Neural cell (in vitro differentiated cells): ENCODE measurements around the gene SLC41A3. TPM values are rescaled to one million over a fixed set of nuclear protein-coding genes. Genes with fewer than 3 reads are reported as not detected.

ENCODE experiments used
- H2AFZ ChIP-seq: fragments of 200-600, 300-800 bp; sonication (generic), shearing (Covaris generic); 2 replicates; pipeline ENCODE4 v1.6.0; 2014; ENCODE audit warnings: low read depth, mild to moderate bottlenecking, antibody characterized with exemption, low read length, moderate library complexity
- H3F3A ChIP-seq: fragments of 200-600 bp; shearing (Covaris generic); 2 replicates; pipeline ENCODE4 v1.6.1; 2016; ENCODE audit warnings: mild to moderate bottlenecking, moderate library complexity, mixed read lengths, antibody characterized with exemption, low read length; ENCODE audit not compliant: insufficient read depth, poor library complexity, severe bottlenecking
- H3K27ac ChIP-seq: fragments of 200-600, 300-800 bp; sonication (generic), shearing (Covaris generic); 2 replicates; pipeline ENCODE4 v1.5.1; 2014; ENCODE audit warnings: mild to moderate bottlenecking, low read length, moderate library complexity
- H3K27me3 ChIP-seq: fragments of 300-800, 200-600 bp; sonication (generic), shearing (Covaris generic); 2 replicates; pipeline ENCODE4 v1.6.0; 2014; ENCODE audit warnings: mild to moderate bottlenecking, low read depth, low read length, moderate library complexity; ENCODE audit not compliant: insufficient read depth
- H3K36me3 ChIP-seq: fragments of 300-800, 200-600 bp; sonication (generic), shearing (Covaris generic); 2 replicates; pipeline ENCODE4 v1.5.1; 2014; ENCODE audit warnings: mild to moderate bottlenecking, antibody characterized with exemption, low read length, moderate library complexity; ENCODE audit not compliant: insufficient read depth
- H3K4me2 ChIP-seq: fragments of 300-800, 200-600 bp; sonication (generic), shearing (Covaris generic); 2 replicates; pipeline ENCODE4 v1.6.0; 2014; ENCODE audit warnings: mild to moderate bottlenecking, low read length
- H3K4me3 ChIP-seq: fragments of 300-800, 200-600 bp; sonication (generic), shearing (Covaris generic); 2 replicates; pipeline ENCODE4 v1.5.1; 2014; ENCODE audit warnings: mild to moderate bottlenecking, low read length, moderate library complexity
- H3K79me2 ChIP-seq: fragments of 200-600 bp; shearing (Covaris generic); replicated peaks from 2 replicates; pipeline ENCODE4 v1.6.0; 2014; ENCODE audit warnings: mild to moderate bottlenecking, low read length, moderate library complexity; ENCODE audit not compliant: insufficient read depth
- H3K9ac ChIP-seq: fragments of 300-800, 200-600 bp; sonication (generic), shearing (Covaris generic); 2 replicates; pipeline ENCODE4 v1.6.1; 2016; ENCODE audit warnings: mild to moderate bottlenecking, low read length, mixed read lengths
- H3K9me2 ChIP-seq: fragments of 200-600 bp; shearing (Covaris generic); 2 replicates; pipeline ENCODE4 v1.6.1; 2016; ENCODE audit warnings: mild to moderate bottlenecking, low read length, mixed read lengths; ENCODE audit not compliant: insufficient read depth
- H3K9me3 ChIP-seq: fragments of 200-600, 300-800 bp; sonication (generic), shearing (Covaris generic); 2 replicates; pipeline ENCODE4 v1.6.1; 2016; ENCODE audit warnings: mild to moderate bottlenecking, mixed run types, low read length, moderate library complexity, mixed read lengths
- H4K20me1 ChIP-seq: fragments of 200-600 bp; shearing (Covaris generic); 2 replicates; pipeline ENCODE4 v1.6.1; 2016; ENCODE audit warnings: mild to moderate bottlenecking, mixed run types; ENCODE audit not compliant: insufficient read depth
- EP300 ChIP-seq: fragments of 450-650 bp; conservative IDR thresholded peaks from 2 replicates; pipeline ENCODE4 v1.6.1; 2014; ENCODE audit warnings: antibody characterized with exemption, mild to moderate bottlenecking, moderate library complexity; ENCODE audit not compliant: poor library complexity, severe bottlenecking
- EZH2 ChIP-seq: fragments of 200-600, 300-800 bp; shearing (Covaris generic), sonication (generic); IDR thresholded peaks from 2 replicates; pipeline ENCODE4 v1.6.1; 2014; ENCODE audit warnings: antibody characterized with exemption, low read length, borderline replicate concordance, mild to moderate bottlenecking; ENCODE audit not compliant: insufficient read depth, poor library complexity, severe bottlenecking
- MXI1 ChIP-seq: fragments of 450-650 bp; conservative IDR thresholded peaks from 2 replicates; pipeline ENCODE4 v1.6.1; 2014; ENCODE audit warnings: antibody characterized with exemption, mild to moderate bottlenecking; ENCODE audit not compliant: poor library complexity, severe bottlenecking
- POLR2AphosphoS5 ChIP-seq: IDR thresholded peaks from 2 replicates; pipeline ENCODE4 v1.6.1; 2012
- RAD21 ChIP-seq: fragments of 450-650 bp; conservative IDR thresholded peaks from 2 replicates; pipeline ENCODE4 v1.6.1; 2014; ENCODE audit warnings: antibody characterized with exemption, mild to moderate bottlenecking, moderate library complexity
- SMC3 ChIP-seq: fragments of 450-650 bp; conservative IDR thresholded peaks from 2 replicates; pipeline ENCODE4 v1.6.1; 2014; ENCODE audit warnings: antibody characterized with exemption, mild to moderate bottlenecking, moderate library complexity; ENCODE audit not compliant: poor library complexity
- TAF1 ChIP-seq: IDR thresholded peaks from 2 replicates; pipeline ENCODE4 v1.6.1; 2012; ENCODE audit warnings: low read depth
- polyA plus RNA-seq: library from polyadenylated mRNA; depleted of rRNA; stranded (reverse); fragments of >200 nt; gene quantifications from 2 replicates; pipeline ENCODE4 v1.2.3, GENCODE V29; 2014
- TF ChIP-seq, protein P1 (sequence below): IDR thresholded peaks from 2 replicates; pipeline ENCODE4 v1.6.1; 2012; ENCODE audit warnings: borderline replicate concordance
- TF ChIP-seq, protein P2 (sequence below): fragments of 450-650 bp; IDR thresholded peaks from 2 replicates; pipeline ENCODE4 v1.5.1; 2014; ENCODE audit warnings: antibody characterized with exemption, mild to moderate bottlenecking, moderate library complexity; ENCODE audit not compliant: poor library complexity, severe bottlenecking

SLC41A3 gene
- polyA plus RNA-seq, 1 donor from 2014 or later = 80.0 TPM

DNA sequence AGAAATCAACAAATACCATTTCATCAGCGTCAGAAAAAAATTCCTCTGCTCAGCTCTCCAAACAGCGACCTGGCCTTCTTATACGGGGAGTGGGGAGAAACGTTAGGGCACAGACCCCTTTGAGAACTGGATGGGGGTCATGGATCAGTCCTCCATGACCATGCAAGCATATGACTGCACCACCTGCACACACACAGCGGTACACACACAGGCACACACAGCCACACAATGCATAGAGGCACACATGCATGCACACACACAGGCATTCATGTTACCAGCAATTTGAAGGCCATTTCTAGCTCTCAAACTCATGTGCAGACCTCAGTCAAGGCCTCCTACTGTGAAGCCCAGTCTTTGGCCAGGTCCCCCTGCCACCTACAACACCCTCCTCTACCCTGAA lies 50.2 kb downstream of the SLC41A3 start:
- Histone ChIP-seq H3K9me2 (no peaks in the 10 kb centered on the region), H3K27ac (no peak overlapping the region), H3K36me3 (peaks cover 4% of the 10 kb centered on the region), H3K9me3 (no peaks in the 10 kb centered on the region), H2AFZ (no peak overlapping the region), H3K9ac (no peak overlapping the region), H4K20me1 (no peaks in the 10 kb centered on the region), H3K79me2 (no peaks in the 10 kb centered on the region), H3F3A (no peaks in the 10 kb centered on the region), H3K4me2 (no peak overlapping the region), H3K27me3 (no peaks in the 10 kb centered on the region), H3K4me3 (no peak overlapping the region)
- TF ChIP-seq, protein P1, sequence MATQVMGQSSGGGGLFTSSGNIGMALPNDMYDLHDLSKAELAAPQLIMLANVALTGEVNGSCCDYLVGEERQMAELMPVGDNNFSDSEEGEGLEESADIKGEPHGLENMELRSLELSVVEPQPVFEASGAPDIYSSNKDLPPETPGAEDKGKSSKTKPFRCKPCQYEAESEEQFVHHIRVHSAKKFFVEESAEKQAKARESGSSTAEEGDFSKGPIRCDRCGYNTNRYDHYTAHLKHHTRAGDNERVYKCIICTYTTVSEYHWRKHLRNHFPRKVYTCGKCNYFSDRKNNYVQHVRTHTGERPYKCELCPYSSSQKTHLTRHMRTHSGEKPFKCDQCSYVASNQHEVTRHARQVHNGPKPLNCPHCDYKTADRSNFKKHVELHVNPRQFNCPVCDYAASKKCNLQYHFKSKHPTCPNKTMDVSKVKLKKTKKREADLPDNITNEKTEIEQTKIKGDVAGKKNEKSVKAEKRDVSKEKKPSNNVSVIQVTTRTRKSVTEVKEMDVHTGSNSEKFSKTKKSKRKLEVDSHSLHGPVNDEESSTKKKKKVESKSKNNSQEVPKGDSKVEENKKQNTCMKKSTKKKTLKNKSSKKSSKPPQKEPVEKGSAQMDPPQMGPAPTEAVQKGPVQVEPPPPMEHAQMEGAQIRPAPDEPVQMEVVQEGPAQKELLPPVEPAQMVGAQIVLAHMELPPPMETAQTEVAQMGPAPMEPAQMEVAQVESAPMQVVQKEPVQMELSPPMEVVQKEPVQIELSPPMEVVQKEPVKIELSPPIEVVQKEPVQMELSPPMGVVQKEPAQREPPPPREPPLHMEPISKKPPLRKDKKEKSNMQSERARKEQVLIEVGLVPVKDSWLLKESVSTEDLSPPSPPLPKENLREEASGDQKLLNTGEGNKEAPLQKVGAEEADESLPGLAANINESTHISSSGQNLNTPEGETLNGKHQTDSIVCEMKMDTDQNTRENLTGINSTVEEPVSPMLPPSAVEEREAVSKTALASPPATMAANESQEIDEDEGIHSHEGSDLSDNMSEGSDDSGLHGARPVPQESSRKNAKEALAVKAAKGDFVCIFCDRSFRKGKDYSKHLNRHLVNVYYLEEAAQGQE = no peak

DNA sequence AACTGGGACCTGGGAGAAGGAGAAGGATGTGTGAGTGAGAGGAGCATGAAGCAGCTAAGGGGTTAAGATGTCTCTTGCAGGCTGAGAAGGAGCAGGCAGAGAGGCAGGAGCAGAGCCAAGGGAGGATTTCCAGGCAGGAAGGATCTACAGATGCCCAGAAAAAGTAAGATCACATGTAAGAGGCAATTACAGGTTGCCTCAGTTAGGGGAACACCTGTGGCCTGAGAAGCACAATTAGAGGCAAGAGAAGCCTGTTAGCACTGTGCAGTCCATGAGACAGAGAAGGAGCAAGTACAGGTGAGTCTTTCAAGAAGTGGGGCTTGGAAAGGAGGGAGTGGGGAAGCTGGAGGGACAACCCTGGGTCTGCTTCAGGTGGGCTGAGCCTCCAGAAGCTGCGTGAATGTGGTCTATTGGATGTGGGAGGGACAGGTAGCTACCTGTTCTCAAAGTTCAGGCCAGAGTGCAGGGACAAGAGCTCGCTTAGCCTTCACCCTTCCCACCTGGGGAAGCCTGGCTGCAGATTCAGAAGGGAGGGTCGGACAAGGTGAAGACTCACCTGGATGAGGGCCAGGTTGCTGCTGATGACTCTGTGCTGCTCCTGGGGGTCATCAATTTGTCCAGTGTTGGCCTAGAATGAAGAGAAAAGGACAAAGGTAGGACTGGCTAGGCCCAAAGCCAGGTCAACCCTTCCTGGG lies 50.7 kb downstream of the SLC41A3 start:
- H3K9ac ChIP-seq = no peak overlapping the region
- H3K9me3 ChIP-seq = peaks cover 5% of the 10 kb centered on the region
- H3K9me2 ChIP-seq = no peaks in the 10 kb centered on the region

More for the DNA sequence above, 50.7 kb downstream of the SLC41A3 start:
- Histone ChIP-seq H3K79me2 (no peaks in the 10 kb centered on the region), H2AFZ (no peak overlapping the region), H3K27me3 (no peaks in the 10 kb centered on the region), H3K36me3 (peaks cover 4% of the 10 kb centered on the region), H3K4me3 (no peak overlapping the region), H4K20me1 (no peaks in the 10 kb centered on the region), H3K27ac (no peak overlapping the region), H3F3A (no peaks in the 10 kb centered on the region), H3K4me2 (no peak overlapping the region)
- no peak for TF ChIP-seq TAF1
- TF ChIP-seq, protein P2, sequence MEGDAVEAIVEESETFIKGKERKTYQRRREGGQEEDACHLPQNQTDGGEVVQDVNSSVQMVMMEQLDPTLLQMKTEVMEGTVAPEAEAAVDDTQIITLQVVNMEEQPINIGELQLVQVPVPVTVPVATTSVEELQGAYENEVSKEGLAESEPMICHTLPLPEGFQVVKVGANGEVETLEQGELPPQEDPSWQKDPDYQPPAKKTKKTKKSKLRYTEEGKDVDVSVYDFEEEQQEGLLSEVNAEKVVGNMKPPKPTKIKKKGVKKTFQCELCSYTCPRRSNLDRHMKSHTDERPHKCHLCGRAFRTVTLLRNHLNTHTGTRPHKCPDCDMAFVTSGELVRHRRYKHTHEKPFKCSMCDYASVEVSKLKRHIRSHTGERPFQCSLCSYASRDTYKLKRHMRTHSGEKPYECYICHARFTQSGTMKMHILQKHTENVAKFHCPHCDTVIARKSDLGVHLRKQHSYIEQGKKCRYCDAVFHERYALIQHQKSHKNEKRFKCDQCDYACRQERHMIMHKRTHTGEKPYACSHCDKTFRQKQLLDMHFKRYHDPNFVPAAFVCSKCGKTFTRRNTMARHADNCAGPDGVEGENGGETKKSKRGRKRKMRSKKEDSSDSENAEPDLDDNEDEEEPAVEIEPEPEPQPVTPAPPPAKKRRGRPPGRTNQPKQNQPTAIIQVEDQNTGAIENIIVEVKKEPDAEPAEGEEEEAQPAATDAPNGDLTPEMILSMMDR = no peak
- no peak for TF ChIP-seq POLR2AphosphoS5
- no peak for TF ChIP-seq RAD21
- TF ChIP-seq, protein P1 = no peak
- no peak for TF ChIP-seq EP300
- TF ChIP-seq MXI1 = no peak
- no peak for TF ChIP-seq EZH2
- no peak for TF ChIP-seq SMC3
